A549 (cell line): ENCODE measurements around the gene FBXO3.

Source experiments
- CEBPB ChIP-seq, 2 experiments: fragments of >200 bp in 1 of 2; sonication (Bioruptor Twin) in 1 of 2; formaldehyde crosslinking in 1 of 2; IDR thresholded peaks; 2 replicates each; pipeline ENCODE4 v1.6.1; 2012 to 2016
- EHMT2 ChIP-seq: fragments of 200-600 bp; sonication (generic); IDR thresholded peaks from 2 replicates; pipeline ENCODE4 v1.6.1; 2016; ENCODE audit warnings: antibody characterized with exemption, low read depth, mild to moderate bottlenecking, moderate library complexity
- EP300 ChIP-seq, 2 experiments: fragments of >200 bp; sonication (Bioruptor Twin); formaldehyde crosslinking; IDR thresholded peaks; 2 replicates in 1 of 2; 3 replicates in 1 of 2; pipeline ENCODE4 v1.6.1; 2016 to 2017
- MAX ChIP-seq: IDR thresholded peaks from 2 replicates; pipeline ENCODE4 v1.6.1; 2012
- PHF8 ChIP-seq: fragments of 200-600 bp; sonication (generic); IDR thresholded peaks from 2 replicates; pipeline ENCODE4 v1.6.1; 2016; ENCODE audit warnings: low read depth, mild to moderate bottlenecking, antibody characterized with exemption, moderate library complexity, borderline replicate concordance
- POLR2A ChIP-seq: IDR thresholded peaks from 2 replicates; pipeline ENCODE4 v1.6.1; 2012; ENCODE audit warnings: mild to moderate bottlenecking, low read length
- RAD21 ChIP-seq, 2 experiments: fragments of >200 bp in 1 of 2; sonication (Bioruptor Twin) in 1 of 2; formaldehyde crosslinking in 1 of 2; IDR thresholded peaks in 1 of 2; conservative IDR thresholded peaks in 1 of 2; 2 replicates in 1 of 2; 3 replicates in 1 of 2; pipeline ENCODE4 v1.6.1; 2012 to 2018; ENCODE audit warnings: inconsistent platforms in 1 of 2
- RCOR1 ChIP-seq: fragments of 150-350 bp; IDR thresholded peaks from 2 replicates; pipeline ENCODE4 v1.6.1; 2014; ENCODE audit warnings: antibody characterized with exemption, low read length, low read depth
- REST ChIP-seq: fragments of 200-600 bp; sonication (generic); IDR thresholded peaks from 2 replicates; pipeline ENCODE4 v1.6.1; 2016; ENCODE audit warnings: antibody characterized with exemption, mild to moderate bottlenecking, moderate library complexity
- SMC3 ChIP-seq: fragments of >200 bp; sonication (Bioruptor Twin); formaldehyde crosslinking; IDR thresholded peaks from 3 replicates; pipeline ENCODE4 v1.6.1; 2018; ENCODE audit warnings: inconsistent platforms
- TF ChIP-seq, protein P1 (sequence below): fragments of >200 bp; sonication (Bioruptor Twin); formaldehyde crosslinking; IDR thresholded peaks from 3 replicates; pipeline ENCODE4 v1.5.1; 2016

DNA sequence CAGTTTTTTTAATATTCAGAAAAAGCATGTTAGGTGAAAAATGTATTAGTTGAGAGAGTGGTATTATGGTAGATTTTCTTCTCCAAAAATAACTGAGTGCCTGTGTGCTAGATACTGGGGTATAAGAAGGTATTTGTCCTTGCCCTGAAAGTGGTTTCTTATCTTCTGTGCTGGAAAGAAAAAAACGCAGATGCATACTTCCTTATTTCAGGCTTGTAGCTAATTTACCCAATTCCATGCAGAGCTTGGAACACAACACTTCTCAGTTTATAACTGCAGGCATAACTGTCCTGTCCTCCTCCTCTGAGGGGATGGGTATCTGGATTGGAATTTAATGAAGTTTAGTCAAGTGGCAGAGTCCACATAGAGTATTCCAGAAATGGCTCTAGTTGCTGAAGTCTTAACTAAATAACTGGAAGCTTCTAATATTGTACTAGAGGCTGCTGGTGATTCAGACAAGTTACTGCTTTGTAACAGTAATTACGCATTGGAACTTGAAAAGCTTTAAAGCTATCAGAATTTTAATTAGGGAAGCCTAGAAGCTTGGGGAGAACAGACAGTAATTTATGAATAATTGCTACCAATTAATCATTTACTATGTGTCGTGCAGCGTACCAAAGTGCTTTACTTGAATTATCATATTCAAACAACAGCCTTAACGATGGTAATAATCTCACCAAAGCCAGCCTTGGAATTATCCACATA, 61.0 kb downstream of the FBXO3 start:
- TF ChIP-seq, protein P1, sequence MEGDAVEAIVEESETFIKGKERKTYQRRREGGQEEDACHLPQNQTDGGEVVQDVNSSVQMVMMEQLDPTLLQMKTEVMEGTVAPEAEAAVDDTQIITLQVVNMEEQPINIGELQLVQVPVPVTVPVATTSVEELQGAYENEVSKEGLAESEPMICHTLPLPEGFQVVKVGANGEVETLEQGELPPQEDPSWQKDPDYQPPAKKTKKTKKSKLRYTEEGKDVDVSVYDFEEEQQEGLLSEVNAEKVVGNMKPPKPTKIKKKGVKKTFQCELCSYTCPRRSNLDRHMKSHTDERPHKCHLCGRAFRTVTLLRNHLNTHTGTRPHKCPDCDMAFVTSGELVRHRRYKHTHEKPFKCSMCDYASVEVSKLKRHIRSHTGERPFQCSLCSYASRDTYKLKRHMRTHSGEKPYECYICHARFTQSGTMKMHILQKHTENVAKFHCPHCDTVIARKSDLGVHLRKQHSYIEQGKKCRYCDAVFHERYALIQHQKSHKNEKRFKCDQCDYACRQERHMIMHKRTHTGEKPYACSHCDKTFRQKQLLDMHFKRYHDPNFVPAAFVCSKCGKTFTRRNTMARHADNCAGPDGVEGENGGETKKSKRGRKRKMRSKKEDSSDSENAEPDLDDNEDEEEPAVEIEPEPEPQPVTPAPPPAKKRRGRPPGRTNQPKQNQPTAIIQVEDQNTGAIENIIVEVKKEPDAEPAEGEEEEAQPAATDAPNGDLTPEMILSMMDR = no peak
- TF ChIP-seq EHMT2 (no peak), POLR2A (no peak), RAD21 (conservative IDR thresholded peaks at IDR 0.05 in 1 of 2, IDR thresholded peaks at IDR 0.05 in 1 of 2) (no peak), CEBPB (IDR thresholded peaks at IDR 0.05) (no peak), PHF8 (no peak), RCOR1 (no peak), REST (no peak), MAX (no peak), EP300 (IDR thresholded peaks at IDR 0.05) (no peak), SMC3 (no peak)
